Neural crest cell (in vitro differentiated cells): ENCODE data around the gene NID1. TPM values are rescaled to one million over a fixed set of nuclear protein-coding genes. Genes with fewer than 3 reads are reported as not detected.

Experiments used
- DNase-seq: peaks from one replicate; pipeline ENCODE4 v3.0.0; 2021; ENCODE audit warnings: low read depth, mixed read lengths, low spot score
- H3K27ac Mint-ChIP-seq: one replicate; pipeline ENCODE4 v1.8.0; 2021; ENCODE audit warnings: mild to moderate bottlenecking, mixed read lengths; ENCODE audit not compliant: unreplicated experiment
- H3K27me3 Mint-ChIP-seq: 2 replicates; pipeline ENCODE4 v1.8.0; 2021; ENCODE audit warnings: low read depth, mild to moderate bottlenecking, mixed read lengths
- H3K36me3 Mint-ChIP-seq: 2 replicates; pipeline ENCODE4 v1.8.0; 2021; ENCODE audit warnings: low read depth, mild to moderate bottlenecking, mixed read lengths
- H3K4me1 Mint-ChIP-seq: 2 replicates; pipeline ENCODE4 v1.8.0; 2021; ENCODE audit warnings: mixed read lengths
- H3K4me3 Mint-ChIP-seq: one replicate; pipeline ENCODE4 v1.8.0; 2021; ENCODE audit warnings: mild to moderate bottlenecking, mixed read lengths
- H3K9me3 Mint-ChIP-seq: 2 replicates; pipeline ENCODE4 v1.8.0; 2021; ENCODE audit warnings: mixed read lengths
- total RNA-seq: library from RNA; stranded (reverse); gene quantifications from 2 replicates; pipeline ENCODE4 v1.2.1, GENCODE V29; 2021
- TF ChIP-seq, protein P1 (sequence below): fragments of 200-600 bp; sonication (generic); conservative IDR thresholded peaks from 2 replicates; pipeline ENCODE4 v1.5.0; 2021; ENCODE audit warnings: antibody characterized with exemption, mild to moderate bottlenecking

The NID1 gene
- total RNA-seq, 1 donor from 2014 or later: 90.3 TPM

- Mint-ChIP-seq H3K9me3 (no peaks in the 10 kb centered on the region), H3K36me3 (peaks cover 9% of the 10 kb centered on the region), H3K4me3 (no peak overlapping the region), H3K27me3 (no peaks in the 10 kb centered on the region), H3K4me1 (no peaks in the 10 kb centered on the region), H3K27ac (no peak overlapping the region)
- DNase-seq: no peak
- TF ChIP-seq, protein P1, sequence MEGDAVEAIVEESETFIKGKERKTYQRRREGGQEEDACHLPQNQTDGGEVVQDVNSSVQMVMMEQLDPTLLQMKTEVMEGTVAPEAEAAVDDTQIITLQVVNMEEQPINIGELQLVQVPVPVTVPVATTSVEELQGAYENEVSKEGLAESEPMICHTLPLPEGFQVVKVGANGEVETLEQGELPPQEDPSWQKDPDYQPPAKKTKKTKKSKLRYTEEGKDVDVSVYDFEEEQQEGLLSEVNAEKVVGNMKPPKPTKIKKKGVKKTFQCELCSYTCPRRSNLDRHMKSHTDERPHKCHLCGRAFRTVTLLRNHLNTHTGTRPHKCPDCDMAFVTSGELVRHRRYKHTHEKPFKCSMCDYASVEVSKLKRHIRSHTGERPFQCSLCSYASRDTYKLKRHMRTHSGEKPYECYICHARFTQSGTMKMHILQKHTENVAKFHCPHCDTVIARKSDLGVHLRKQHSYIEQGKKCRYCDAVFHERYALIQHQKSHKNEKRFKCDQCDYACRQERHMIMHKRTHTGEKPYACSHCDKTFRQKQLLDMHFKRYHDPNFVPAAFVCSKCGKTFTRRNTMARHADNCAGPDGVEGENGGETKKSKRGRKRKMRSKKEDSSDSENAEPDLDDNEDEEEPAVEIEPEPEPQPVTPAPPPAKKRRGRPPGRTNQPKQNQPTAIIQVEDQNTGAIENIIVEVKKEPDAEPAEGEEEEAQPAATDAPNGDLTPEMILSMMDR: no peak
Measured at GRCh38 chr1:235997931-235998330, 67.0 kb downstream of the NID1 start.

- no peaks in the 10 kb centered on the region for H3K4me1 Mint-ChIP-seq
Measured at GRCh38 chr1:235997049-235997448, 67.8 kb downstream of the NID1 start.

GRCh38 chr1:235996048-235996785, 68.7 kb downstream of the NID1 start:
- no peak for DNase-seq

More at GRCh38 chr1:235997049-235997448, 67.8 kb downstream of the NID1 start:
- no peak for DNase-seq
- Mint-ChIP-seq H3K9me3 (no peaks in the 10 kb centered on the region), H3K27me3 (no peaks in the 10 kb centered on the region), H3K27ac (no peak overlapping the region), H3K4me3 (no peak overlapping the region), H3K36me3 (peaks cover 16% of the 10 kb centered on the region)
- TF ChIP-seq, protein P1: no peak

DNA sequence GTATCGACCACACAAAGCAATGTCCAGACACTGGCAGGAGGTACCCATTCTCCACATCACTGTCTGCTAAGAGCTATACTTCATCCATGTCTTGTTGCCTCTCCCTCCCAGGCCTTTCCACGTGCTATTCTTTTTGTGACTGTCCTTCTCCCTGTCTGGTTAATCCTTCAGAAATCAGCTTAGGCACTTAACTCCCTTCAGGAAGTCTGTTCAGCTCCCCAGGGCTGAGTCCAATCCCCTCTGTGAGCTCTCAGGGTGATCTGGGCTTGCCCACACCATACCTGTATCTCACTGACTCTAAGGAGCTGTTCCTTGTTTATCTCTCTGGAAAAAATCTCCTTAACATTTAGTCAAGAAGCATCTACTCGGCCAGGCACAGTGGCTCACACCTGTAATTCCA, 69.4 kb downstream of the NID1 start:
- TF ChIP-seq, protein P1: no peak
- Mint-ChIP-seq H3K4me1 (no peaks in the 10 kb centered on the region), H3K4me3 (no peak overlapping the region), H3K27me3 (no peaks in the 10 kb centered on the region), H3K27ac (peak overlapping the region; percentile 89), H3K36me3 (peaks cover 24% of the 10 kb centered on the region), H3K9me3 (peaks cover 3% of the 10 kb centered on the region)
- no peak for DNase-seq

More at GRCh38 chr1:235996048-235996785, 68.7 kb downstream of the NID1 start:
- H3K4me1 Mint-ChIP-seq: no peaks in the 10 kb centered on the region
- no peaks in the 10 kb centered on the region for H3K9me3 Mint-ChIP-seq
- no peaks in the 10 kb centered on the region for H3K27me3 Mint-ChIP-seq
- no peak overlapping the region for H3K27ac Mint-ChIP-seq
- no peak overlapping the region for H3K4me3 Mint-ChIP-seq
- TF ChIP-seq, protein P1: no peak
- H3K36me3 Mint-ChIP-seq: peaks cover 19% of the 10 kb centered on the region

- TF ChIP-seq, protein P1: no peak
- no peak overlapping the region for H3K4me3 Mint-ChIP-seq
- no peaks in the 10 kb centered on the region for H3K27me3 Mint-ChIP-seq
- H3K36me3 Mint-ChIP-seq: peaks cover 35% of the 10 kb centered on the region
- H3K27ac Mint-ChIP-seq: no peak overlapping the region
- no peaks in the 10 kb centered on the region for H3K4me1 Mint-ChIP-seq
- no peak for DNase-seq
- H3K9me3 Mint-ChIP-seq: peaks cover 13% of the 10 kb centered on the region
Measured at GRCh38 chr1:235993652-235994051, 71.2 kb downstream of the NID1 start.
